ENCODE measurements around the gene BTBD9. TPM values are rescaled to one million over a fixed set of nuclear protein-coding genes. Genes with fewer than 3 reads are reported as not detected.

BTBD9 gene
- total and polyA plus RNA-seq, 10 donors, result 1.2 to 43.1 (median 27.8) TPM

DNA sequence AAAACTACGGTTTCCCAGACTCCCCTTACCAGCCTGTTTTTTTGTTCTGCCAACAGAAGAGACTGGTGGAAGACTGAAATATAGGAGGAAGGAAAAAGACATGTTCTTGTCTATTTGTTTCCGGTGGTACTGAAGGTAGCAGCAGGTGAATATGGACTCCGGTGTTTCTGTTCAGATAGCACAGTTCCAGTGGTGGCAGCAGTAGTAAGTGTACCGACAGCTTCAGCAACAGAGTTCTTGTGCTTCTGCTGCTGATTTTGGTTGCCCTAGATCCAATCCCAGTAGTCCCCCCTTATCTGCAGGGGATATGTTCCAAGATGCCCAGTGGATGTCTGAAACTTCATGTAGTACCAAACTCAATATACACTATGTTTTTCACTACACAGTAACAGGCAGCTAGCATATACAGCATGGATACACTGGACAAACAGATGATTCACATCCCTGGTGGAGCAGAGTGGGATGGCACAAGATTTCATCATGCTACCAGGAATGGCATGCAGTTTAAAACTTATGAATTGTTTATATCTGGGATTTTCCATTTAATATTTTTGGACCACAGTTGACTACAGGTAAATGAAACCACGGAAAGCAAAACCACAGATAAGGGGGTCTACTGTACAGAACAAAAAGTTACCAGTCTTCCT is 301.8 kb downstream of the BTBD9 start:
- no peak for TF ChIP-seq POLR2AphosphoS5 (IDR thresholded peaks at IDR 0.05)
- TF ChIP-seq POLR2A (IDR thresholded peaks at IDR 0.05), result no peak
- TF ChIP-seq, protein P1, sequence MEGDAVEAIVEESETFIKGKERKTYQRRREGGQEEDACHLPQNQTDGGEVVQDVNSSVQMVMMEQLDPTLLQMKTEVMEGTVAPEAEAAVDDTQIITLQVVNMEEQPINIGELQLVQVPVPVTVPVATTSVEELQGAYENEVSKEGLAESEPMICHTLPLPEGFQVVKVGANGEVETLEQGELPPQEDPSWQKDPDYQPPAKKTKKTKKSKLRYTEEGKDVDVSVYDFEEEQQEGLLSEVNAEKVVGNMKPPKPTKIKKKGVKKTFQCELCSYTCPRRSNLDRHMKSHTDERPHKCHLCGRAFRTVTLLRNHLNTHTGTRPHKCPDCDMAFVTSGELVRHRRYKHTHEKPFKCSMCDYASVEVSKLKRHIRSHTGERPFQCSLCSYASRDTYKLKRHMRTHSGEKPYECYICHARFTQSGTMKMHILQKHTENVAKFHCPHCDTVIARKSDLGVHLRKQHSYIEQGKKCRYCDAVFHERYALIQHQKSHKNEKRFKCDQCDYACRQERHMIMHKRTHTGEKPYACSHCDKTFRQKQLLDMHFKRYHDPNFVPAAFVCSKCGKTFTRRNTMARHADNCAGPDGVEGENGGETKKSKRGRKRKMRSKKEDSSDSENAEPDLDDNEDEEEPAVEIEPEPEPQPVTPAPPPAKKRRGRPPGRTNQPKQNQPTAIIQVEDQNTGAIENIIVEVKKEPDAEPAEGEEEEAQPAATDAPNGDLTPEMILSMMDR (IDR thresholded peaks at IDR 0.05 in 8 of 11, conservative IDR thresholded peaks at IDR 0.05 in 3 of 11), result no peak
- Histone ChIP-seq H3K4me3 (no peak overlapping the region), H3K36me3 (peaks cover 0 to 30% (median 0%) of the 10 kb centered on the region in 6 donors), H3K9me3 (peaks cover 0 to 36% (median 30%) of the 10 kb centered on the region in 8 donors), H3K27ac (no peak overlapping the region), H3K4me1 (no peaks in the 10 kb centered on the region), H3K27me3 (replicated peaks in 1 of 7) (no peaks in the 10 kb centered on the region)
- intact Hi-C loops (cut with DNase I; ENCODE audit: low total_unique reads), result no loop called here
- DNase-seq, result no peak
- WGBS, 5 donors, result 93 to 95% (median 94%) methylated on average over 5 of the region's 5 CpGs

DNA sequence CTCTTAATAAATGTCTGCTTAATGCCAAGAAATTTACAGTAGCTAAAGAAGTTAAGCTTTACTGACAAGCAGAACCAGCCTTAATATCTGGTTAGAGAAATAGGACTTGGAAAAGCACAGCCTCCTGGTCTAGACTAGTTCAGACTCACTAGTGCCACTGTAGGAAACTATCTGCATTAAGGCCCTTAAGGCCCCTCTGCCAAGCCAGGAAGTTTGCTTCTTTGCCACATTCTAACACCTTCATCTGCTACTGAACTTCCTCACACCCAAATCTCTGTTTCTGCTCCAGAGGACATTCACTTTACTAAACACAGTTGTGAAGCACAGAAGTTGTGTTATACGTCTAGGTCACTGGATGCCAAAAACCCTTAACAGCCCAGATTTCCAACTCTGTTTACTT is 302.8 kb downstream of the BTBD9 start:
- Histone ChIP-seq H3K4me3 (no peak overlapping the region), H3K27ac (no peak overlapping the region), H3K36me3 (peaks cover 0 to 26% (median 0%) of the 10 kb centered on the region in 6 donors), H3K4me1 (no peaks in the 10 kb centered on the region), H3K9me3 (peaks cover 0 to 36% (median 30%) of the 10 kb centered on the region in 8 donors), H3K27me3 (replicated peaks in 1 of 7) (no peaks in the 10 kb centered on the region)
- TF ChIP-seq POLR2A (IDR thresholded peaks at IDR 0.05) (no peak), POLR2AphosphoS5 (IDR thresholded peaks at IDR 0.05) (no peak)
- TF ChIP-seq, protein P1 (IDR thresholded peaks at IDR 0.05 in 8 of 11, conservative IDR thresholded peaks at IDR 0.05 in 3 of 11), result no peak
- WGBS, 5 donors, result 76 to 91% (median 85%) methylated on average over 1 of the region's 1 CpG
- intact Hi-C loops (cut with DNase I; ENCODE audit: low total_unique reads), result no loop called here
- no peak for DNase-seq

DNA sequence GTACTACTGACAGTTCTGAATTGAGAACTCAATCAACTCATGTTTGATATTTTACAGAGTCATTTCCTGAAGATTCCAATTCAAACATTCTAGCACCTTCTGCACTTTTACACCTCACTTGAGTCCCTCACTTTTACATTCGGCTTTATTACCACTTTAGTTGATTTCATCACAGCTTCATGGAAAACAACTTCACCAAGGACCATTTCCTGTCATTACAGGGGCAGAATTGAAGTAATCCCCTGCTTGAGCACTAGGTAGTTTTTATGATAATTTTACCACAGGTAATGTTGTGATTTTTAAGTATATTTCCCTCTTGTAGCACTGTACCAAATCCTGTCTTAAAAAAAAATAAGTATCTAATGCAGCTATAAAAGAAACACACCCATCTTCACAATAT is 312.9 kb downstream of the BTBD9 start:
- Histone ChIP-seq H3K36me3 (peaks cover 0 to 5% (median 0%) of the 10 kb centered on the region in 6 donors), H3K4me3 (no peak overlapping the region), H3K27me3 (replicated peaks in 1 of 7) (no peaks in the 10 kb centered on the region), H3K9me3 (no peaks in the 10 kb centered on the region), H3K27ac (no peak overlapping the region), H3K4me1 (no peaks in the 10 kb centered on the region)
- TF ChIP-seq, protein P1 (IDR thresholded peaks at IDR 0.05 in 8 of 11, conservative IDR thresholded peaks at IDR 0.05 in 3 of 11), result no peak
- TF ChIP-seq POLR2AphosphoS5 (IDR thresholded peaks at IDR 0.05) (no peak), POLR2A (IDR thresholded peaks at IDR 0.05) (no peak)
- intact Hi-C loops (cut with DNase I; ENCODE audit: low total_unique reads), result no loop called here
- WGBS, 5 donors, result 52 to 78% (median 66%) methylated on average over 1 of the region's 1 CpG
- DNase-seq, result no peak

DNA sequence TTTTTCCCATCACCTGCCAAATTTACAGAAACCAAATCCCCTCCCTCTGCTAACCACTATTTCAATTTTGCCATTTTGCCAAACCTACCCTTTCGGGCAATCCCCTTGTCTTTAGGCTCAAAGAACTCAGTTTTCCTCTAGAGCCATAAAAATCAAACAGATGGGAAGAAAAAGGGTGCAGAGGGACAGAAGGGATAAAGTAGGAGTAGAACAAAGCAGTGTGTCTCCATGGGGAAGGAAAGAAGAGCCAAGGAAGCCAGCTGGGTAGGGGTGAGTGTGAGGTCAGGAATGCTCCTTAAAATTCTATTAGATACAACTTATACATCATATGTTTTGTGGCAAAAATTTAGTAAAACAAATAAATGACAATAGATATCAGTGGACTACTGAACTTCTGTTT is 316.5 kb downstream of the BTBD9 start:
- WGBS, 5 donors, result 91 to 100% (median 96%) methylated on average over 1 of the region's 1 CpG
- peaks cover 0 to 5% (median 0%) of the 10 kb centered on the region in 6 donors for H3K36me3 ChIP-seq

More for the DNA sequence above, 316.5 kb downstream of the BTBD9 start:
- no peaks in the 10 kb centered on the region for H3K27me3 ChIP-seq (replicated peaks in 1 of 7)
- no peaks in the 10 kb centered on the region for H3K9me3 ChIP-seq
- TF ChIP-seq, protein P1 (IDR thresholded peaks at IDR 0.05 in 8 of 11, conservative IDR thresholded peaks at IDR 0.05 in 3 of 11), result no peak
- TF ChIP-seq POLR2A (IDR thresholded peaks at IDR 0.05), result no peak
- intact Hi-C loops (cut with DNase I; ENCODE audit: low total_unique reads), result no loop called here
- no peak overlapping the region for H3K27ac ChIP-seq
- peaks cover 0 to 13% (median 0%) of the 10 kb centered on the region in 6 donors for H3K4me1 ChIP-seq
- H3K4me3 ChIP-seq, result no peak overlapping the region
- no peak for DNase-seq
